ENCODE data around the gene CACNA1I.
A peak's percentile ranks its signal among the peaks of the same experiment; 100 is the strongest.

CACNA1I gene

DNA sequence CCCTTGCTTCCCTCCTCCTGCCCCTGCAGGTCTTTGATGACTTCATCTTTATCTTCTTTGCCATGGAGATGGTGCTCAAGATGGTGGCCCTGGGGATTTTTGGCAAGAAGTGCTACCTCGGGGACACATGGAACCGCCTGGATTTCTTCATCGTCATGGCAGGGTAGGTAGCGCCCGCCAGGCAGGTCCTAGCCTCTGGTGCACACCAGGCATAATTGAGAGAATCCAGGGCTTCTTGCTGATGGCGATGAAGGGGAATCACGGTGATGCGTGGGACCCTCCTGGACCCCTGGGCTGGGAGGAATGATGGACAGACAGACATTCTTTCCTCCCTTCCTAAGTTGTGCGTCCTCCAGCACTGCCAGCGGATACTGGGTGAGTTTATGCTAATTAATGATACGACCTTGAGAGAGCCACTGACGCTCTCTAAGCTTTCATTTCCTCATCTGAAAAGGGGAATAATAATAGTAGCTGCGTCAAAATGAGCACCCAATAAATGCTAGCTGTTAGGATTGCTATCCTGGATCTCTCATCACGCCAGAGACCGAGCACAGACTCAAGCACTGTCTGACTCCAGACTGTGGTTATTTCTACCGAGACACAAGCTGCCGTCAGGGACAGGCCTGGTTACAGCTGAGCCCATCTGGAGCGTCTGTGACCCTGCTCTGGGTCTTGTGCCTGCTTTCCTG is 30.1 kb downstream of the CACNA1I start:
- no peak for DNase-seq

DNA sequence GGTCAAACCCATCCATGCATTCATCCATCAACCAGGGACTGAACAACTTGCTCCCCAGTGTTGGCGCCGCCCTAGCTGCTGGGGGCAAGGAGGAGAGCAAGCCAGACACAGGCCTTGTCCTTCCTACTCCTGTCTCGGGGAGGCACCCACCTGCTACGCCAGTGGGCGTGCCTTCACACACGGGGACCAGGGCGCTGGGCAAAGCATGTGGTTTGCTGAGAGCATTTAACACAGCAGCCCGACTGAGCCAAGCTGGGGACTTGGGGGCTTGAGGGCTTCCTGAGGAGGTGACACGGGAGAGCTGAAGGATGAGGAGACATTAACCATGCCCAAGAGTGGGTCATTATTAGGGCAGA is 30.6 kb downstream of the CACNA1I start:
- DNase-seq, result peak in 1 of 2 donors; percentile 29

DNA sequence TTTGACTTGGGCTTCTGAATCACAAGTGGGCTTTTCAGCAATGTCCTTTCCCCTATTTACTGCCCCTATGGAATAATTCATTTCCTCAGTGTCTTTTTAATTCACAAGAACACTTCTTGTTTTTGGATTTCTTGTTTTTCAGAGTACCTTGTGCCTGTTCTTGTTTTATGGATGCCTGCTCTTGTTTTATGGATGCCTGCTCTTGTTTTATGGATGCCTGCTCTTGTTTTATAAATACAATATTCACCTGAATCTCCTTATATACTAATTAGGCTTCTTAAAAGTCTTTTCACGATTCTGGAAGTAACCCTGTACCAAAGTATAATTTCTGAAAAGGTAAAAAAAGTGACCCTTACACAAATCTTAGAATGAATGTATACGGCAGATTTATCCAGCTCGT is 32.8 kb downstream of the CACNA1I start:
- DNase-seq, result no peak

DNA sequence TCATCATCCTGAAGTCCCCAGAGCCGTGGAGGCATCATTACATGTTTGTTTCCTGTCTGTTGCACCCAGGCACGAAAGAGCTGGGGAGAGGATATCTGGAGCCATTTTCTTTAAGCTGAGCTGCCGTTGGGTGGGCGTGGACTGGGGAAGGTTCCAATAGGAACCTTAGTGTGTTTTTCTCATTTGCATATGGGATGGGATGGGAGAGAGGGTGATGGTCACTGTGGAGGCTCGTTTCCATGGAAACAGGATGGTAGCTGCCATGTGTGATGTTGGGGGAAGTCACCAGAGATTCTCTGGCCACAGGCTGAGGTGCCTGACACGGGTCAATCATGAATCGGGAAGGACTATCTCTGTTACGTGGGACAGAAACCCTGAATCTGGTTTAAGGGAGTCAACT is 39.7 kb downstream of the CACNA1I start:
- DNase-seq, result no peak

DNA sequence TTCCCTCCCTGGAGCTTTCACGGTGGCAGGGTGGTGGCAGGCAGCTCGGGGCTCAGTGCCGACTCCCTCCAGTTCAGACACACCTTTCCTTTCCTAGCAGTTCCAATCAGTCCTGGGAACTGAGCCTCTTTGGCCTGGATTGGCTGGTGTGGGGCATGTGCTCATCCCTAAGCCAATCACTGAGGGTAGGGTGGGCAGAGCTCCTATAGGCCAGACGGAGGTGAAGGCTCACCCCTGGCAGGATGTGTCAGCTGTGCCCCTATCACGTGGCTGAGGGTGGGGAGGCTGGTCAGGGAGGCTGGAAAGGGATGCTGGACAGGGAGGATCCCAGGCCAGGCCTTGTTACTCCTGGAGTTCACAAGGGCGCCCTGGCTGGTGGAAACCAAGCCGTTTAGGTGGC is 40.2 kb downstream of the CACNA1I start:
- DNase-seq, result no peak

DNA sequence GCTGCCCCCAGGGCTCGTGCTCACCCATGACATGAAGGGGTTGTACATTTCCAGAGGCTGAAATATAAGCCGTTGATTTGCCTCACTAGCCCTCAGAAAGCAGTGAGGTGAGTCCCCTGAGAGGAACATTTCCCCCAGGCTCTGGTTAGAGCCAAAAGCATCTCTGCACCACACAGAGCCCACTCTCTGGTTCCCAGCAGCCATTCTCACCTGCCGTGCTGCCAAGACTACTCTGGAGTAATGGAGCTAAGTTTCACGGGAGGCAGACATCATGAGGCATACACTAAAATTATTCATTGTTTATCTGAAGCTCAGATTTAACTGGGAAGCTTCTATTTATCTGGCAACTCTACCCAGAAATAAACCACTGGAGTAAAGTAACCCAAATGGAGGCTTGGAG is 40.8 kb downstream of the CACNA1I start:
- no peak for DNase-seq

DNA sequence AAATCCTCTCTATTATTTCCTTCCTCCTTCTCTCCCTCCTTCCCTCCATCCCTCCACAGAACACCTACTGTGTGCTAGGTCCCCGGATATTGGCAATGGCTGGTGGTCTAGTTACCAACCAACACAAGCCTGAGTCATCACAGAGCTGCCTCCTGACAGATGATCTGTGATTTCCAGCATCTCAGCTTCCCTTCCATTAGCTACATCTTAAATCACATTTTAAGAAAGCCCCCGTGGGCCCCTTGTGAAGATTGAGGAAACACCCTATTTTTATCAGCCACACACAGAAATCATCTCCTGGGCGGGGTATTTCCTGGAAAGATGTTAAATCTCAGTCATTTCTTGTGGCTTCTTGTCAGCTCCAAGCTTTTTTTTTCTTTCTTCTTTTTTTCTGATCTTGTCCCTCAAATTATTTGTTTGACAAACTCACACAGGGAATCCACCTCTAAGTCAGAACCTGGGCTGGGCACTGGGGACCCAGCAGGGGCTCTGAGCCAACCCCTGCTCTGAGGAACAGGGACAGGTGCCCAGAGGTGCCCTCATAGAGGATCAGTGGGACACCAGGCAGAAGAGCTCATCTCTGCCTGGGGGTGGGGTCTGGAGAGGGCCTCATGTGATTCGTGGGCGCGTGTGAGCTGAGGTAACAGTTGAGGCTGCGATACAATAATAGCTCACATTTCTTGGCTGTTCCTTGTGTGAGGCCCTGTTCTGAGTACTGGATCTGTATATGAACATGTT is 42.4 kb downstream of the CACNA1I start:
- peak in 1 of 2 donors; percentile 29 for DNase-seq

DNA sequence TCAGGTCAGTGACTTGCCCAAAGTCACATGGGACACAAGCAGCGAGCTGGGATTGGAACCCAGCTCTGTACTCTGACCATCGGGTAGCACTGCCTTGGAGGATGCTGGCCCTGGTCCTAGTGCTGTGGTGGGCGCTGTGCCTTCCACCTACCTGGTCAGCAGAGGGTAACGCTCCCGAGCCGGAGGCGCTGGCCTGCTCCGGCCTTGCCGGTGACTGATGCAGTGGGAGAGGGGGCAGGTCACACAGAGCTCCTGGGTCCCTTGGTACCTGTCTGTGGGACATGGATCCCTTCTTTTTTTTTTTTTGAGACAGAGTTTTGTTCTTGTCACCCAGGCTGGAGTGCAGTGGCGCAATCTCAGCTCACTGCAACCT is 43.0 kb downstream of the CACNA1I start:
- no peak for DNase-seq

DNA sequence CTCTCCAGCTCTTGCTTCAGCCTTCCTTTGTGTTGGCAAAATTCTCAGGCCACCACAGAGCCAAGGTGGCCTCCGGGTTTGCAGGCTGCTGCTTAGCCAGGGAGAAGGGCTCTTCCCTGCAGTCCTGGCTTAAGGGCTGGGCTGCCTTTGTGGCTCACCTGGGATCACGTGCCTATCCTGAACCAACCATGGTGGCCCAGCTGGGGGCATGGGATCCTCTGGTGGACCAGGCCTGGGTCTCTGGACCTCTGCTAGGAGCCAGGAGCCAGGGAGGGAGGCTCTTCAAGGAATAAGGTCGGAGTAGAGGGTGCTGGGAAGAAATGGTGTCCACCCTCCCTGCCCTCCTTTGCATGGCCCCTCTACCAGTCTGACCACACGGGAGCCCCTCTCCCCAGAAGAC is 43.9 kb downstream of the CACNA1I start:
- DNase-seq, result no peak

DNA sequence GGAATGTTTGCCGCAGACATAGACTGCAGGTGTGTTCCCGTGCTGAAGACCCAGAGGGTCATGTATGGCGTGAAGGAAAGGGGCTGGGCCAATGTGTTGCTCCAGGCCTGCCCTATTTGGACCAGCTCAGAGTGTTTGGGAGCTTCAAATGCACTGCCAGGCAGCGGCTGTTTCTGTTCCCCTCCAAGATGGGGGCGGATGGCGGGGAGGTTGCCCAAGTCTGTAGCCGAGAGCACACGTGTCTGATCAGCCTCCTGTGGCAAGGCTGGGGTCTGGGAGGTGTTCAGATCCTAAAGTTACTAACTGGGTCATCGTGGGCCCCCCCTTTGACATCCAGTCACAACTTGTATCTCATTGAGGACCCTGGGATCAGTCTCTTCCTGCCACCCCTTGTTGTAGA is 45.5 kb downstream of the CACNA1I start:
- DNase-seq, result no peak

DNA sequence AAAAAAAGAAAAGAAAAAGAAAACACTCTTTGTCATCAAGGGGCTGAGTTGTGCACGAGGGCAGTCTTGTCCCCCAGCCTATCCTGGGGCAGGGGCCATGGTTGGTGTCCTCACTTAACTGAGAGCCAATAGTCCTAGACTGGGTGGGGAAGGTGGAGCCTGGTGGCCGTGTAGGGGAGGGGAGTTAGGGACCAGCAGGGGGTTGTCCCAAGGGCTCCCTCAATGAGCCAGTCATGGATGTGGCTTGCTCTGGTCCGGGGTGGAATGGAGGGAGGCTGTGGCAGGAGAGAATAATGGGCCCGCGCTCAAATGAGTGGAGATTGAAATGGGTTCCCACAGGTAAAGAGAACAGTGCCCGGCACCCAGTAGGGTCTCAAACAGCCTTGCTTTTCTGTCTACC is 46.2 kb downstream of the CACNA1I start:
- DNase-seq, result no peak

DNA sequence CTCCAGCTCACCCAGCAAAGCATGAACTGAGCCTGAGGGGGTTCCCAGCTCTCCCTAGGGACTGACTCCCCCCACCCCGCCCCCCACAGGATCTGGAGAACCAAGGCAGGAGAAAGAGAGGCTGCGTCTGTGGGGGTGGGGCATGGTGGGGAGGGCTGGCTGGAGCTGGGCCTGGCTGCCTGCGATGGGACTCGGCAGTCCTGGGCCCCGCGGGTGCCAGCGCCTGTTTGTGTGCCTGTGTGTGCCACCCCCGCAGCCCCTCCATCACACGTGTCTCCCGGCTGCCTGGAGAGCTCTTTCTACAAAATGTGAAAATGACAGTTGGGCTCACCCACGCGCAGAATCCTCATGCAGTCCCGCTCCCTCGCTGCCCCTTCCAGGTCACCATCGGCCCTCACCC is 46.8 kb downstream of the CACNA1I start:
- DNase-seq, result no peak

DNA sequence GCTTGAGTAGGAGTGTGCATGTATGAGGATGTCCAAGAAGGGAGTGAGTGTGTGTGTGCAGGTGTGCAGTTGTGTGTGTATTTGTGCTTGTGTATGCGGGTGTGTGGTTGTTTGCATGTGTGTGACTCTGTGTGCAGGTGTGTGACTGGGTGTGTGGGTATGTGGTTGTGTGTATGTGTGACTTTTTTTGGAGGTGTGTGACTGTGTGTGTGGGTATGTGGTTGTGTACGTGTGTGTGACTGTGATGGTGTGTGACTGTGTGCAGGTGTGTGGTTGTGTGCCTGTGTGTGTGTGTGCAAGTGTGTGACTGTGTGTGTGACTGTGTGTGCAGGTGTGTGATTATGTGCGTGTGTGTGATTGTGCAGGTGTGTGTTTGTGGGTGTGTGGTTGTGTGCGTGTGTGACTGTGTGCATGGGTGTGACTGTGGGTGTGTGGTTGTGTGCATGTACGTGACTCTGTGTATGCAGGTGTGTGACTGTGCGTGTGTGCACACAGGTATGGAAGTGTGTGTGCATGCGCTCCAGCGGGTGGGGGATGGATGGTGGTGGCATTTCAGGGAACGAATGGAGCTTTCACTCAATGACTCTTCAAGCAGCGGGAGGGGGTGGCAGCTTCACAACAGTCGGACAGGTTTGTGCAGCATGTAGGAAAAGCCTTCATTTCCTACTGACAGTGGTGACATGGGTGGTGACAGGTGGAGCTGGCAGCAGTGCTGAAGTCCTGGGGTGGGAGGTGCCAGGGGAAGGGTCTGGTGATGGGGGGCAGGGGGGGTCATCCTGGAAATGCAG is 47.6 kb downstream of the CACNA1I start:
- no peak for DNase-seq

DNA sequence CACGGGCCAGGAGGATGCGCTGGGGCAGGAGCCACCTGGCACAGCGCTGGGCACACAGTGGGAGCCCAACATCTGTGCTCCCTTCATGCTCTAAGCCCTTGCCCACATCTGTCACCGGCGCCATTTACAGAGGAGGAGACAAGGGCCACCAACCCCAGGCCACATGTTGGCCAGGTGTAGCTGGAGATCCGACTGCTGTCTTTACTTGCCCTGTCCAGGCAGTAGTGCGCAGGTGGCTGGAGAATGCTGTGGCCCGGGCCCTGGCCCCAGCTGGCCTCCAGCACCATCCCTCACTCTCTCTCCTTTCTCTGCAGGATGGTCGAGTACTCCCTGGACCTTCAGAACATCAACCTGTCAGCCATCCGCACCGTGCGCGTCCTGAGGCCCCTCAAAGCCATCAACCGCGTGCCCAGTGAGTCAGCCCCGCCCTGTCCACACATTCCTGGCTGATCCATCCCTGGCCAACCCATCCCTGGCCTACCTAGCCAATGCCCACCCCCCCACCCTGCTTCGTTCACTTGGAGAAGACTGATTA is 48.5 kb downstream of the CACNA1I start:
- DNase-seq, result no peak

DNA sequence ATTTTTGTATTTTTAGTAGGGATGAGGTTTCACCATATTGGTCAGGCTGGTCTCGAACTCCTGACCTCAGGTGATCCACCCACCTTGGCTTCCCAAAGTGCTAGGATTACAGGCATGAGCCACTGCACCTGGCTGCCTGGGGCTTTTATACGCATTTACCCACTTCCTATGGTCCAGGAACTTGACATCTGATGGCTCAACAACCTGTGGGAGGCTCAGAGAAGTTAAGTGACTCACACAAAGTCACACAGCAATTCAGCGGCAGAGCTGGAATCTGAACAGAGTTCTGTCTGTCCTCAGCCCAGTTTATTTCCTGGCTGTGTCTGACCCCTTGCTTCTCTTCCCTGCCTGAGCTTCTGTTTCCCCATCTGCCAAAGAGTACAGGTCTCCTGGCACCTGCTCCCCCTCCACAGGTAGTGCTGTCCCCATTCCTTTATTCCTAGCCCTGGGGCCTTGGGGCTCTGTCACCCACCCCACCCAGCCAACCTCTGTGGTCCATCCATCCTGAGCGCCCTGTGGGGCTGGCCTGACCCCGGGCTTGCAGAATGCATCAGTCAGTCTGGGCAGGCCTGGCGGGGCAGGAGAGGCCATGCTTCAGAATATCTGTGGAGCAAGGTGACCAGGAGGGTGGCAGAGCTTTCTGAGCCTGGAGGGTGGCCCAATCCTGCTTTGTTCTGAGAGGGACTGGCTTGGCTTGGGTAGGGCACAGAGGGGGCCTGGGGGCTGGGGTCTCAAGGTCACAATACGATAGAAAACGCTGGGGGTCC is 50.6 kb downstream of the CACNA1I start:
- DNase-seq, result no peak

DNA sequence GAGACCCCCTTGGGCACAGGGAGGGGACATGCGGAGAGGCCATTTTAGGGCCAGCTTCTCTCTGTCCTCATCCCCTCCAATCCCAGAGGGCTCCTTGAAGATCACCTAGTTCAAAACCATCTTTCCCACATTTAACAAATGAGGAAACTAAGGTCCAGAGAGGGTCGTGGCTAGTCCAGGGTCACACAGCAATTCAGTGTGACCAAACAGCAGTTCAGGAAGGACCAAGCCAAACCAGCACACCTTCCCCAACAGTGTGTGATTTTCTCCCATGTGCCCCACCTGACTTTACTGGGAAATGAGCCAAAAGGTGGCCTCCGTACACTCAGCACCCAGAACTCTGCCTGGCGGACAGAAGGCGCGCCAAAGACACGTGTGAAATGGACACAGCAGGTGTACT is 51.3 kb downstream of the CACNA1I start:
- DNase-seq, result no peak

DNA sequence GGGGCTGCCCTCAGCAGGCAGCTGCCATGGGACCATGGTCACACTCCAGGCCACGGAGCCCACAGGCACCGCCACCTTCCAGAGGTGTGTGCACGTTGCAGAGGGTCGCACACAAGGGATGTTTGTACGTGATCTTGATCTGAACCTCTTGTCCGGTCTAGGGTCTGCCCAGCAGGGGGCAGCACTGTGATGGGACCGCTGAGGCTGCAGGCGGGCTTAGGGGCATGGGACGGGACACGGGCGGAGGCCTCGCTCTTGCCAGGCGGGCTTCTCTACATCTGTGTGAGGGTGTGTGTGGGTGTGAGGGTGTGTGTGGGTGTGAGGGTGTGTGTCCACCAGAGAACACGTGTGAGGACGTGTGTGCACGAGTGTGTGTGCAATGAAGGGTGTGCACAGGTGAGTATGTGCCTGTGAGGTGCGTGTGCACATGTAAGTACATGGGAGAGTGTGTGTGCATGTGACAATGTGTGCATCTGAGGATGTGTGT is 52.4 kb downstream of the CACNA1I start:
- peak; percentile 64 to 72 for DNase-seq

DNA sequence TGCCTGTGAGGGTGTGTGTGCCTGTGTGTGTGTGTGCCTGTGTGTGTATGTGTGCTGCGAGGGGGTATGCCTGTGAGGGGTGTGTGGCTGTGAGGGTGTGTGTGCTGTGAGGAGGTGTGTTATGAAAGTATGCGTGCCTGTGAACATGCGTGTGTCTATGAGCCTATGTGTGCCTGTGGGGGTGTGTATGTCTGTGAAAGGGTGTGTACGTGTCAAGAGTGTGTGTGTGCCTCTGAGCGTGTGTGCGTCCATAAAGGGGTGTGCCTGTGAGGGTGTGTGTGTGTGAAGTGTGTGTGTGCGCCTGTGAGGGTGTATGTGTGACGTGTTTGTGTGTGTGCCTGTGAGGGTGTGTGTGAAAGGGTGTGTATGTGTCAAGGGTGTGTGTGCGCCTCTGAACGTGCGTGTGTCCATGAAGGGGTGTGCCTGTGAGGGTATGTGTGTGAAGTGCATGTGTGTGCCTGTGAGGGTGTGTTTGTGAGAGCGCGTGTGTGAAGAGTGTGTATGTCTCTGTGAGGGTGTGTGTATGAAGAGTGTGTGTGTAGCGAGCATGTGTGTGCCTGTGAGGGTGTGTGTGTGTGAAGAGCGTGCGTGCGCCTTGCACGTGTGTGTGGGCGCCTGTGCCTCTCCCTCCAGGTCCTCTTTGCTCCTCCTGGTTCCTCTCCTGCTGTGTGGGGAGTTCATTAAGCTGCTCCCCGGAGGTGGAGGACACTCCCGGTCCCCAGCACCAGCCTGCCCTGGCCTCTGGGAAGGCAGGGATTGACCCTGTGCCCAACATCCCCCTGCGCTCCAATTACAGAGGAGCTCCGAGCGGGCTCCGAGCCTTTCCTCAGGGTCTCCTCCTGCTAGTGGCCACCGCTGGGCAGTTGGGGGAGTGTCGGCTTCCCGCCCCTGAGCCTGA is 53.3 kb downstream of the CACNA1I start:
- no peak for DNase-seq

DNA sequence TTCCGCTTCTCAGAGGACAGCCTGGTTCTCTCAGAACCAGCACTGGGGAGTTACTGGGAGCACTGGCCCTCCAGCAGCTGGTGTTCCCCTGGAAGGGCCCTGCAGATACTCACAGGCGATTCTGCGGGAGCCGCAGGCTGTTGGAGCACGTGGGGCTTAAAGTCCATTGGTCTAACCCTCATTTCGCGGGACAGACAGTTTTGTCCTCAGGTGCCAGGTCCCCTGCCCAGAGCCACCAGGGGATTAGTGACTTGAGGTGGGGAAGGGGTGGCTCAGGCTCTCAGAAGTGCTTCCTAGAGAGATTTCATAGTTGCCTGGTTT is 53.9 kb downstream of the CACNA1I start:
- no peak for DNase-seq

DNA sequence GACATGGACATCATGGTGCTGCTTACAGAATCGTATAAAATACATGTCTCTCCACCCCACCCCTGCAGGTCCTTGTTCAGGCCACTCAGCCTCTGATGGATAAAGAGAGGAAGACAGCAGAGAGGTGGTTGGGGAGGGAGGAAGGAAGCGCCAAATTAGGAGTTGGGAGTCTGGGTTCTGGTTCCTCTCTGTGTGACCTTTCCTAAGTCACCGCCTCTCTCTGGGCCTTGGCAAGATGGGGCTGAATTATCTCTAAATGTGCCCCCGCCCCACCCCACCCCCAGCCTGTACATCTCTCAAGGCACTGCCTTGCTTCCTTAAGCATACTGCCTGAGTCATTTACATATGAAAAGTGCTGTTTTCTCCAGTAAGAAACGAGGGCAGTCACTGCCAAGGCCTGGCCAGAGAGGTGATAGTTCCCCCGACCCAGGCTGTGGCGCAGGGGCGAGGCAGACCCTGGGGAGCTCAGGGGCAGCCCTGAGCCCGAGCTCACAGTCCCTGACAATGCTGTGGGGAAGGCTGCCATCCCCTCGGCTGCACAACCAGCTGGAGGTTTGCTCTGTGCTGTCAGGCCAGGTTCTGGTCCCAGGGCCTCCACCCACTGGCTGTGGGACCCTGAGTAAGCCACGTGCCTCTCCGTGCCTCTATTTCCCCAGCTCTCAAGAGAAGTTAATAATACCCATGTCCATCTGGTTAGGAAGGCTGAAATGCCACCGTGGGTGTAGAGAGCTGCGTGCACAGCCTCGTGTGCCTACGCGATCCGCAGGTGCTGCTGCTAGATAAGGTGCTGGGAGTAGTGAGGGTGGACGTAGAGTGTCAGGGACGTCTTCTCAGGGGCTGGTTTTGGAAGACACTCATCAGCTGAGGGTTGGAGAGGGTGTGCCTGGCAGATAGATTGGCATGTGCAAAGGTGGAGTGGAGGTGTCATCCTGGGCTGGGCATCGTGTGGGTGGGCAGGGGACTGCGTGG is 55.3 kb downstream of the CACNA1I start:
- DNase-seq, result no peak

DNA sequence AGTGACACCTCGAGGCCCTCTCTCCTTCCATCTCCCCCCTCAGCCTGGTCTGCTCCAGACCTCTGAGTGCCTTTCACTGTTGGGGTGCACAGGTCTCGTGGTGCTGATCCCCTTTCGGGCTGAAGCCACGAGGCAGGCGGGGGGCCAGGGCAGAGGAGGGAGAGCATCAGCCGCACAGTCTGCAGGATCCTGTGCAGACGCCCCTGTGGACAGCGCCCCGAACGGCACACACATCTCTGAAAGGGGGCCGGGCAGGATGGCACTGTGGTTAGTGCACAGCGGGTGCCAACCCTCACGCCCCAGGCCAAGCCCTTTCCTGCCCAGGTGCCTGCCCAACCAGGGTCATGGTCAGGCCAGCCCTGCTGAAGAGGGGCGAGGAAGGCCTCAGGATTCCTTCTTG is 56.7 kb downstream of the CACNA1I start:
- no peak for DNase-seq
